HG03095 (cell line): ENCODE data around the gene VWCE.

Experiments
- ATAC-seq: cut with Tn5 transposase; IDR thresholded peaks from one replicate; pipeline ENCODE4 v1.9.1; 2021; ENCODE audit warnings: moderate library complexity; ENCODE audit not compliant: unreplicated experiment

Gene VWCE

GRCh38 chr11:61328351-61328750 lies 33.2 kb upstream of the VWCE start:
- ATAC-seq = no peak

- no peak for ATAC-seq
These were observed 32.6 kb upstream of the VWCE start for GRCh38 chr11:61327669-61328071.

GRCh38 chr11:61325649-61326414 lies 30.7 kb upstream of the VWCE start:
- ATAC-seq = no peak

GRCh38 chr11:61315260-61315659 lies 20.1 kb upstream of the VWCE start:
- no peak for ATAC-seq

GRCh38 chr11:61310749-61311148 lies 15.6 kb upstream of the VWCE start:
- no peak for ATAC-seq

GRCh38 chr11:61309739-61310138 lies 14.6 kb upstream of the VWCE start:
- ATAC-seq = no peak

- no peak for ATAC-seq
These were observed 14.0 kb upstream of the VWCE start for GRCh38 chr11:61309141-61309540.

GRCh38 chr11:61307354-61307753 lies 12.2 kb upstream of the VWCE start:
- ATAC-seq = no peak

GRCh38 chr11:61306221-61306620 lies 11.1 kb upstream of the VWCE start:
- no peak for ATAC-seq

GRCh38 chr11:61305417-61305816 lies 10.3 kb upstream of the VWCE start:
- no peak for ATAC-seq

GRCh38 chr11:61303725-61304124 lies 8.6 kb upstream of the VWCE start:
- no peak for ATAC-seq

GRCh38 chr11:61302550-61302949 lies 7.4 kb upstream of the VWCE start:
- ATAC-seq = no peak

- no peak for ATAC-seq
These were observed 3.6 kb upstream of the VWCE start for GRCh38 chr11:61298663-61299244.

- ATAC-seq = no peak
These were observed 2.6 kb upstream of the VWCE start for GRCh38 chr11:61297746-61298145.

- no peak for ATAC-seq
These were observed 2.2 kb upstream of the VWCE start for GRCh38 chr11:61297341-61297740.

- no peak for ATAC-seq
These were observed 445 bp upstream of the VWCE start for GRCh38 chr11:61295596-61295926.

GRCh38 chr11:61293867-61294716 lies 1.0 kb downstream of the VWCE start:
- ATAC-seq = peak; percentile 29

GRCh38 chr11:61292356-61292755 lies 2.8 kb downstream of the VWCE start:
- ATAC-seq = no peak

- no peak for ATAC-seq
These were observed 4.0 kb downstream of the VWCE start for GRCh38 chr11:61290905-61291690.

- no peak for ATAC-seq
These were observed 7.7 kb downstream of the VWCE start for GRCh38 chr11:61287338-61287977.

- ATAC-seq = no peak
These were observed 11.5 kb downstream of the VWCE start for GRCh38 chr11:61283613-61284012.
